H54 (cell line): ENCODE measurements around the gene PPP1R1B.
"Not testable (repeated sequence)": the region's sequence is repeated elsewhere in the genome, so short reads cannot be mapped to it uniquely, and the experiment has no call there.

ENCODE experiments used
- DNase-seq: peaks from one replicate; pipeline ENCODE4 v3.0.0; 2011; ENCODE audit warnings: low spot score, mixed read lengths; ENCODE audit not compliant: insufficient read length
- FAIRE-seq: peaks from 3 replicates; lab custom pipeline; 2011; peaks lifted over from hg19 to GRCh38; lab: Jason Lieb, UNC
- POLR2A ChIP-seq: IDR thresholded peaks from 2 replicates; pipeline ENCODE4 v1.6.1; 2011; ENCODE audit warnings: low read depth, mild to moderate bottlenecking, low read length

PPP1R1B gene

DNA sequence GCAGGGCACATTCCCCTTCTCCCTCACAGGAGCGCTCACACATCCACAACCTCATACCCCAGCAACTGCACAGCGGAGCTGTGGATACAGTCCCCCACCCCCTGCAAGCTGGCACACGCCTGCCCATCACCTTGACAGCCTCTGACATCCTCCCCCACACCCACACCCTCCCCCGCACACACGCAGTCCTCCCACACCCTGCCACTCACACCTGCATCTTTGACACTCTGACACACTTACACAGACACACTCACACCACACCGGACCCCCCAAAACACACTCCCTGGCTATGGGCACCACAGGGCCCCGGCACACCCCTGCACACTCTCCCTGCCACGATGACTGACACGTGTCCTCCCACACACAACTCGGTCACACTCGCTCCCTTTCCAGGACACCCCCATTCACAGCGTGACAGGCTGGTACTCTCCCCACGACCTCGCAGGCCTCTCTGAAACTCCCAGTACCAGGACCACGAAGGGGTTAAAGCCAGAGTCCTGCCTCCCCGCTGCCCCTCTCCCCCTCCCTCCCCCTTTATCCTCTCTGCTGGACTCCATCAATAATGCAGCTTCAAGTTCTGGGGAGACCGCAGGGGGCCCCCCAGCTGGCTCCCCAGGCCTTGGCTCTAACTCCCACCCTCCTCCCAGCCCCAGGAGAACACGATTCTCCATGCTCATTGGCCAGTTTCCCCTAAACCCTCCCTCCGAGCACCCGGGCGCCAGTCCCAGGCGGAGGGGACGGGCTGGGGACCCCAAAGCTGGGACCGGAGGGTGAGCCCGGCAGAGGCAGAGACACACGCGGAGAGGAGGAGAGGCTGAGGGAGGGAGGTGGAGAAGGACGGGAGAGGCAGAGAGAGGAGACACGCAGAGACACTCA is at the start of gene PPP1R1B:
PPP1R1B (plus strand) TSS at position 782 of the 876 bp plus-strand sequence. CDS start 441 bp downstream, outside the sequence.
- no peak for TF ChIP-seq POLR2A
- no peak for FAIRE-seq
- no peak for DNase-seq

DNA sequence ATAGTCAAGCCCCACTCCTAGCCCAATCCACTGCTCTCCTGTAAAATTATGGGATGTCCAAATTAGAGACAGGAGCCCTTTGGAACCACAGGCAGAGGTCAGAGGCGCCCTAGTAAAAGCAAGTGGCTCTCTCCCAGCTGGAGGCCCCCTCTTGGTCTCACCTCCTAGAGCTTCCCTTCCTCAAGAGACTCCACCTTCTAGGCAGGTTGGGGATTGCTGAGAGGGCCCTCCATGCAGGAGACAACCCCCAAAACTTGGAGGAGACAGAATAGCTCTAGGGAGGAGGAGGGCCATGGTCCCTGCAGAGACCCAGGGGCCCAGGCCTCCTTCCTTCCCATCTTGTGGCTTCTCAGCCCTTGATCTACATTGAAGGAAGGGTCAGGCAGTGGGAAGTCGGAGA is 48.5 kb upstream of the PPP1R1B start:
- DNase-seq (no peak), FAIRE-seq (no peak)
- no peak for TF ChIP-seq POLR2A

DNA sequence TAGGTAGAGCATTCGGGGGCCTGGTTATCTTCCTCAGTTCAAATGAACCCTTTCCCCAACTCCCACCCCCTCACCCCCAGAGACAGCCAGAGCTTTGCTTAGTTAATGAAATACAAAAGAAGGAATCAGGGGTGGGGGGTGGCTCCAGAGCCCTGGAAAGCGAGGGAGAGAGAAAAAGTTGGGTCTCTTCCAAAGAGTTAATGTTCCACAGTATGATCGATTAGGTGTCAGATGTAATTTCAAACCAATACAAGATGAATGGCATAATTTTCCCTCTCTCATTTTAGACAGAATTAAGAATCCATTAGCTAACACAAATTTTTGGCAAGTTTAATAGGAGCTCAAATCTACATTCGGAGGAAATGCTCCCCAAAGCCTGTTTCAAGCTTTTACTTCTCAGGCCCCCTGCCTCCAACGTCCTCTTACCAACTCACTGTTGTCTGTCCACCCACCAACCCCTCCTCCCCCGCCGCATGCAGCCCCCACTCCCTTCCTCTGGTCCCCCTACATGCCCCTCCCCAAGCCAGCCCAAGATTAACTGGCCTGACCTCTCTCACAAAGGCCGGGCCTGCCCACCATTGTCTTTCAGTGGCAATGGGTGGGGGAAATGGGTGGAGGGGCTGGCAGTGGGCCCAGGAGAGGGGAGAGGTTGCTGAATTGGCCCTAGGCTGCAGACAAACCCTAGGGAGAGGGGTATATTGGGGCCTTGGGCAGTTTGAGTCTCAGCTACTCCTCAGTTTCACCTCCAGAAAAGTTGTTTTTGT is 47.3 kb upstream of the PPP1R1B start:
- no peak for DNase-seq
- no peak for TF ChIP-seq POLR2A
- FAIRE-seq = no peak

DNA sequence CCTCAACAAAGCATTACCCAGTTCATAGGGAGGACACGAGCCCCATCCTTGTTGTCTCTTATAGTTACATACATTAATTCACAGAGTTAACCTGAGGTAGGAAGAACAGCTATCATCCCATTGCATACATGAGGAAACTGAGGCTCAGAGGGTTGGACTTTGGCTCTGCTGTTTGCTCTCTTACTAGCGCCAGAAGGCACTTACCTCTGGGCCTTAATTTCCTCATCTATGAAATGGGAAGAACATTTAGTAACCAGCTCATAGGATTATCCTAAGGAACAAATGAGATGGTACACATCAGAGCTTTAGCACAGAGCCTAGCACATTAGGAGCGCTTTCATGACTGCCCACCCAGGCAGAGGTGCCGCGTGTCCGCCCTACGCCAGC is 46.7 kb upstream of the PPP1R1B start:
- no peak for TF ChIP-seq POLR2A
- FAIRE-seq = no peak
- DNase-seq = no peak

DNA sequence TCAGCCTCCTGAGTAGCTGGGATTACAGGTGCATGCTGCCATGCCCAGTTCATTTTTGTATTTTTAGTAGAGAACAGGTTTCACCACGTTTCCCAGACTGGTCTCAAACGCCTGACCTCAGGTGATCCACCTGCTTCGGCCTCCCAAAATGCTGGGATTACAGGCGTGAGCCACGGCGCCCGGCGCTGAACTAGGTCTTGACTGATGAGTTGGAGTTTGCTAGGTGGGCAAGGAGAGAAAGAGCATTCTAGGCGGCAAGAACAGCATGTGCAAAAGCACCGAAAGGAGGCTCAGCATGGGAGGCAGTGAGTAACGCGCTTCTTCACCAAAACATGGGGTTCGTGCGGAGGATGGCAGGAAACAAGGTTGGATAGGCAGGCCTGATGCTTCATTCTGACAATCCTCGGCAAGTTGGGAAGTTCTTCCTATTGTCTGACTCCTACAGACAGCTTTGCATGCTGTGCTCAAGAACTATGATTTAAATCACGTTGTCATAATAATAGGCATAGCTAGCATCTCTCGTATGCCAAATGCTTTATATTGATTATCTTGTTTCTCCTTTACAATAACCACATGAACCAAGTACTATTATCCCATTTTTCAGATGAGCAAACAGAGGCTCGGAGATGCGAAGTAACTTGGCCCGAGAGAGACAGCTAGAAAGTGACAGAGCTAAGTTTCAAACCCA is 45.5 kb upstream of the PPP1R1B start:
- no peak for DNase-seq
- no peak for FAIRE-seq
- TF ChIP-seq POLR2A = no peak

DNA sequence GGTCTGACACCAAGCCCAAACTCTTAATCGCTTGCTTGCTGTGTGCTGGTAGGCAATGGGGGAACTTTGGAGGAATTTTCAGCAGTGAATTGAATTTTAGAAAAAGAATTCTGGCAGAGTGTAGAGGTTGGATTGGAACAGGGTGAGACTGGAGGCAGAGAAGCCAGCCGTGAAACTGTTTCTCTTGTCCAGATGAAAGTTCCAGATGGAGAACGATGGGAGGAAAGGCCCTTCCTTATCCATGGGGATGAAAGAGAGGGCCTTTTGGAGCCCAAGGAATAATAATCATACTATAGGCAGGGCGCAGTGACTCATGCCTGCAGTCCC is 45.0 kb upstream of the PPP1R1B start:
- DNase-seq (no peak), FAIRE-seq (no peak)
- no peak for TF ChIP-seq POLR2A

DNA sequence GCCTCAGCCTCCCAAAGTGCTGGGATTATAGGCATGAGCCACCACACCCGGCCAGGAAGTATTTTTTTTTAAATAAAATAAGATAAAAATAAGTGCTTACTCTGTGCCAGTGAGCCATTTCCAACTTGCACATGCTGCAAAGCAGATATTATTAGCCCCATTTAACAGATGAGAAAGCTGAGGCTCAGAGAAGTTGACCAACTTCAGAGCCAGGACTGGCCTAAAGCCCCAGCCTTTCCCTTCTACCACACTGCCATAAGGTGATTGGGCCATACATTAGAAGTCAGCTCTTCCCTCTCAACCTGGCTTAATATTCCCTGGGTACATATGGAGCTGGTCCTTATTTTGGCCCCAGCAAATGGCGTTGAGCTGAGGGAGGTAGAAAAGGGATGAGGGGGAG is 44.1 kb upstream of the PPP1R1B start:
- DNase-seq = no peak
- no peak for TF ChIP-seq POLR2A
- FAIRE-seq = no peak

DNA sequence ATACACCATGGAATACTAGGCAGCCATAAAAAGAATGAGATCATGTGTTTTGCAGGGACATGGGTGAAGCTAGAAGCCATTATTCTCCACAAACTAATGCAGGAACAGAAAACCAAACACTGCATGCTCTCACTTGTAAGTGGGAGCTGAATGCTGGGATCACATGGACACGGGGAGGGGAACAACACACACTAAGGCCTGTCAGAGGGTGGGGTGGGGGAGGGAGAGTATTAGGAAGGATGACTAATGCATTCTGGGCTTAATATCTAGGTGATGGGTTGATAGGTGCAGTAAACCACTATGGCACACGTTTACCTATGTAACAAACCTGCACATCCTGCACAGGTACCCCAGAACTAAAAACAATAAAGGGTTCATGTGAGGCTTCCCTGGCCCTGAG is 36.6 kb upstream of the PPP1R1B start:
- DNase-seq, FAIRE-seq: not testable (repeated sequence)

DNA sequence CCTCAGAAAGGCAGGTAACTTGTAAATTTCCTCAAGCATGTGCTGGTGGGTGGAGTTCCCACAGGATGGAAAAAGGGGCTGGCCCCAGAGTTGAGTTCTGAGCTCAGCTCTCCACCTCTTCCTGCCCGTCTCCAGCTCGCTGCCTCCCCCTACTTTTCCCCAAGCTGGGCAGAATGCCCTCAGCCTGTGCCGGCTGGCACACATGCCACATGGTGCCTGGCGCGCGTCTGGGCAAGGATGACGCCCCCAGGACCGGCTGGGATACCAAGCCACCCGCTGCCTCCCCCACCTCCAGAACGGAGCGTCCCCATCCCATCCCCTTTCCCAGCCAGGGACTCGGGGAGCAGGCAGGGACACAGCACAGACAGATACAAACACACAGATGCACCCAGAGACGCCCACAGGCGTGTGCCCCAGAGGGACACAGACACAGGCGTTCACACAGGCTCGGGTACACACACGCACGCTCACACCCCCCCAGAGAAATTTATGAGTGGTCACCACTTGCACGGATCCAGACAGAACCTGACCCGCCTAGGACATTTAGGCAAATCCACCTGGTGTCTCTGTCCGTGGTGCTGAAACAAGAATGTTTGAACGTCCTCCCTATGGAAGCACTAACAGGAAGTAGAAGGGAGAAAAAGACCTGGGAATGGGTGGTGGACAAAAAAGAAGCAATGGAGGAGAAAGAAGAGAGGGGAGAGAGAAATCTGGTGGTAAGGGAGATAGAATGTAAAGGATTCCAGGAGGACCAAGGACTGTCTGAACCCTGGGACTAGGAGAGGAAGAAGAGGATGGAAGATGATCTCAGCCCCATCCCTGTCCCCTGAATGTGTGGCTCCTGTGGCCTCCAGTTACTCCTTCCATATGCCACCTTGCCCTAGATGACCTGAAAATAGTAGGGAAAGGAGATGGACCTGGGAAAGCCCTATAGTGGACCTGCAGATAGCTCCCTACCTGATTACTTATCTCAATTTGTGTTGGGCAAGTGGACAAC is 34.5 kb upstream of the PPP1R1B start:
- no peak for FAIRE-seq
- TF ChIP-seq POLR2A = no peak
- no peak for DNase-seq

DNA sequence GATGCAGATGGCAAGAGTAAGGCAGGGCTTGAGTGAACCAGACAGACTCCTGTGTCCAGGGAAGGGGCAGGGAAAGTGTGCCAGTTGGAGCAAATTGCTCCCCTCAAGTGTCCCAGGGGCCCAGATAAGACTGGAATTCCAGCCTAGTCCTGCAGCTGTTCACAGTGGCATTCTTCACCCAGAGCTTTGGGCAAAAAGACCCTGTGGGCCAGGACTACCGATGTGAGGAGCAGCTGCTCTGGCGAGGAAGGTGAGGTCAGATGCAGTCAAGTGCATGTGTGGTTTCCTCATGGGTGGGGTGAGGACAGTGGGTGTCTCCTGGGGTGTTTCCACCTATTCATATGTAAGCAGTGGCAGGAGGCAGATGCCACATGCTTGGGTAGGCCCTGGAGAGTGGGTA is 33.4 kb upstream of the PPP1R1B start:
- FAIRE-seq (no peak), DNase-seq (no peak)
- TF ChIP-seq POLR2A = no peak

DNA sequence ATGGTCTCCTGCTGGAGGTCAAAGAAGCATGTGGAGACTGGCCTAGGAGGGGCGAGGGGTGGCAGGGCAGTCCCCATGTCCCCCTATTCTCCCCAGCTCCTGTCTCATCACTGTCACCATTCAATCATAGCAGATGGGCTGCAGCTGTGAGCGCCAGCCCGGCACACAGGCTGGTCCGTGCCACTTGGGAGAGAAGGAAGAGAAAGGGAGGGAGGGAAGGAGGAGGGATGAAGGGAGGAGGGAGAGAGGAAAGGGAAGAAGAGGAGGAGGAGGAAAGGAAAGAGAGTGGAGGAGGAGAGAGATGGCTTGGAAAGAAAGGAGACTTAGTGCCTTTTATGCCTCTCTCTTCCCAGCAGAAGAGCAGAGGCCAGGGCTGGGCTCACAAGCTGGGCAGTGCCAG is 31.5 kb upstream of the PPP1R1B start:
- no peak for FAIRE-seq
- DNase-seq = no peak
- no peak for TF ChIP-seq POLR2A

DNA sequence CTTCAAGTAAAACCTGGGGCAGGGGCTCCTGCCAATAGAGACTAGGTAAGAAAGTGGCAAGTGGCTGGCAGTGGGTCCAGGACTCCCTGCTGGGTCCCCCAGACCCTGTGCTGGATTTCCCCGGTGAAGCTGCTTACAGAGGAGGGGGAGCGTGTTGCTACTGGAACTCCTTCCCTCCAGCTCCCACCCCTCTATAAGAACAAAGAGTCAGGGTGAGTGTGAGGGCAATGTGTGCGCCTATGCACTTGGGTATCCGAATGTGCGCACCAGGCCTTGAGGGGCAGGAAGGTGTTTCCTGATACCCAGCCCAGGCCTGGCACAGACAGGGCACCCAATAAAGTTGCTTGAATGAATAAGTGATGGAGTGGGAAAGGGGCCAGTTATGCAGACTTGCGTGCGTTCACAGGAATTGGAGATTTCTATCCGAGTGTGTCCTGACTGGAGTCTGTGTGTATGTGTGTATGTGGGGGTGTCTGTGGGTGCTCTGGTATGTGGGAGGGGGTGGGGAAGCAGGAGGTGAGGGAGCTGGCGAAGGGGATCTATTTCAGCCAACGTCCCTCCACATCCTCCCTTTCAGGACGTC is 30.7 kb upstream of the PPP1R1B start:
- FAIRE-seq = no peak
- no peak for TF ChIP-seq POLR2A
- no peak for DNase-seq
